NCI-H2029 treated with DMSO at 0.1 percent for 48 hours (cell line): ENCODE measurements around the gene RBM4.

ENCODE experiments used
- DNase-seq: peaks from one replicate; lab custom pipeline; 2025; lab: John Stamatoyannopoulos, UW

Gene RBM4

GRCh38 chr11:66652651-66653050, 14.1 kb downstream of the RBM4 start:
- no peak for DNase-seq

GRCh38 chr11:66653123-66653522, 14.6 kb downstream of the RBM4 start:
- DNase-seq: no peak

GRCh38 chr11:66659763-66660162, 21.3 kb downstream of the RBM4 start:
- DNase-seq: no peak

- no peak for DNase-seq
Observed at GRCh38 chr11:66663741-66664296, 25.3 kb downstream of the RBM4 start.

- DNase-seq: no peak
Observed at GRCh38 chr11:66665369-66665768, 26.9 kb downstream of the RBM4 start.

- no peak for DNase-seq
Observed at GRCh38 chr11:66670816-66671215, 32.3 kb downstream of the RBM4 start.

- peak; percentile 39 for DNase-seq
Observed at GRCh38 chr11:66674964-66675602, 36.6 kb downstream of the RBM4 start.

GRCh38 chr11:66676282-66676919, 37.9 kb downstream of the RBM4 start:
- DNase-seq: no peak

- peak; percentile 48 for DNase-seq
Observed at GRCh38 chr11:66676931-66677598, 38.6 kb downstream of the RBM4 start.

- DNase-seq: peak; percentile 73
Observed at GRCh38 chr11:66677599-66678375, 39.3 kb downstream of the RBM4 start, which contains the start of gene RBM4B. RBM4B (minus strand) TSS chr11:66677887; CDS start chr11:66677079, 808 bp downstream.

- no peak for DNase-seq
Observed at GRCh38 chr11:66680966-66681645, 42.6 kb downstream of the RBM4 start.

- DNase-seq: no peak
Observed at GRCh38 chr11:66683877-66684276, 45.4 kb downstream of the RBM4 start.

GRCh38 chr11:66684635-66685034, 46.1 kb downstream of the RBM4 start:
- DNase-seq: no peak

GRCh38 chr11:66685276-66686099, 47.0 kb downstream of the RBM4 start:
- no peak for DNase-seq

GRCh38 chr11:66686100-66686785, 47.7 kb downstream of the RBM4 start:
- DNase-seq: no peak

GRCh38 chr11:66686801-66687750, 48.6 kb downstream of the RBM4 start:
- DNase-seq: no peak

GRCh38 chr11:66687831-66688281, 49.4 kb downstream of the RBM4 start:
- no peak for DNase-seq
